A673 (cell line): ENCODE results near the gene CNTNAP3.

ENCODE experiments used
- EZH2 ChIP-seq: fragments of 200-600 bp; sonication (generic); IDR thresholded peaks from 2 replicates; pipeline ENCODE4 v1.6.1; 2017; ENCODE audit warnings: borderline replicate concordance, low read depth, mild to moderate bottlenecking, mixed read lengths, antibody characterized with exemption, low read length; ENCODE audit not compliant: poor library complexity, severe bottlenecking
- TF ChIP-seq, protein P1 (sequence below): fragments of 300-800, 200-600 bp; sonication (generic); conservative IDR thresholded peaks from 2 replicates; pipeline ENCODE4 v1.5.1; 2017; ENCODE audit warnings: low read depth, mild to moderate bottlenecking, antibody characterized with exemption, low read length, moderate library complexity, mixed read lengths

DNA sequence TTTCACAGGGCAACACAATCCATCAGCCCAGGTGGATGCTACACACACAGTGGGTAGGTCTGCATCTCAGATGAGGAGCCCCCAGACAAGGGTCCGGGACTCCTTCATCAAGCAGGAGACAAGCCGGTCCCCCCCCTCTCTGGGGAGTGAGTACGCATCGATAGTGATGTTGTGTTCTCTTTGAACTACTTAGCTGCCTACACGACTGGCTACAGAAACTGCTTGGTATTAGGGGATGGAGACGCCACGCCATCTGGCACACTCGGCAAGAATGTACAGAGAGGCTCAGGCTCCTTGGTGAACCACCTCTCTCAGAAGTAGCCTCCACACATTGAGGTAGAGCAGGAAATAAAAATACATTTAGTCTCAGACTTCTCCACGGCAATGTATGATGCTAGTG lies 179.8 kb downstream of the CNTNAP3 start:
- no peak for TF ChIP-seq EZH2
- TF ChIP-seq, protein P1, sequence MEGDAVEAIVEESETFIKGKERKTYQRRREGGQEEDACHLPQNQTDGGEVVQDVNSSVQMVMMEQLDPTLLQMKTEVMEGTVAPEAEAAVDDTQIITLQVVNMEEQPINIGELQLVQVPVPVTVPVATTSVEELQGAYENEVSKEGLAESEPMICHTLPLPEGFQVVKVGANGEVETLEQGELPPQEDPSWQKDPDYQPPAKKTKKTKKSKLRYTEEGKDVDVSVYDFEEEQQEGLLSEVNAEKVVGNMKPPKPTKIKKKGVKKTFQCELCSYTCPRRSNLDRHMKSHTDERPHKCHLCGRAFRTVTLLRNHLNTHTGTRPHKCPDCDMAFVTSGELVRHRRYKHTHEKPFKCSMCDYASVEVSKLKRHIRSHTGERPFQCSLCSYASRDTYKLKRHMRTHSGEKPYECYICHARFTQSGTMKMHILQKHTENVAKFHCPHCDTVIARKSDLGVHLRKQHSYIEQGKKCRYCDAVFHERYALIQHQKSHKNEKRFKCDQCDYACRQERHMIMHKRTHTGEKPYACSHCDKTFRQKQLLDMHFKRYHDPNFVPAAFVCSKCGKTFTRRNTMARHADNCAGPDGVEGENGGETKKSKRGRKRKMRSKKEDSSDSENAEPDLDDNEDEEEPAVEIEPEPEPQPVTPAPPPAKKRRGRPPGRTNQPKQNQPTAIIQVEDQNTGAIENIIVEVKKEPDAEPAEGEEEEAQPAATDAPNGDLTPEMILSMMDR = no peak
